GM18517 (cell line): Measurements from ENCODE around the gene CRYL1.

Source experiments
- ATAC-seq: cut with Tn5 transposase; IDR thresholded peaks from one replicate; pipeline ENCODE4 v1.9.1; 2021; ENCODE audit warnings: mild to moderate bottlenecking, moderate library complexity; ENCODE audit not compliant: unreplicated experiment

CRYL1 gene, protein sequence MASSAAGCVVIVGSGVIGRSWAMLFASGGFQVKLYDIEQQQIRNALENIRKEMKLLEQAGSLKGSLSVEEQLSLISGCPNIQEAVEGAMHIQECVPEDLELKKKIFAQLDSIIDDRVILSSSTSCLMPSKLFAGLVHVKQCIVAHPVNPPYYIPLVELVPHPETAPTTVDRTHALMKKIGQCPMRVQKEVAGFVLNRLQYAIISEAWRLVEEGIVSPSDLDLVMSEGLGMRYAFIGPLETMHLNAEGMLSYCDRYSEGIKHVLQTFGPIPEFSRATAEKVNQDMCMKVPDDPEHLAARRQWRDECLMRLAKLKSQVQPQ

DNA sequence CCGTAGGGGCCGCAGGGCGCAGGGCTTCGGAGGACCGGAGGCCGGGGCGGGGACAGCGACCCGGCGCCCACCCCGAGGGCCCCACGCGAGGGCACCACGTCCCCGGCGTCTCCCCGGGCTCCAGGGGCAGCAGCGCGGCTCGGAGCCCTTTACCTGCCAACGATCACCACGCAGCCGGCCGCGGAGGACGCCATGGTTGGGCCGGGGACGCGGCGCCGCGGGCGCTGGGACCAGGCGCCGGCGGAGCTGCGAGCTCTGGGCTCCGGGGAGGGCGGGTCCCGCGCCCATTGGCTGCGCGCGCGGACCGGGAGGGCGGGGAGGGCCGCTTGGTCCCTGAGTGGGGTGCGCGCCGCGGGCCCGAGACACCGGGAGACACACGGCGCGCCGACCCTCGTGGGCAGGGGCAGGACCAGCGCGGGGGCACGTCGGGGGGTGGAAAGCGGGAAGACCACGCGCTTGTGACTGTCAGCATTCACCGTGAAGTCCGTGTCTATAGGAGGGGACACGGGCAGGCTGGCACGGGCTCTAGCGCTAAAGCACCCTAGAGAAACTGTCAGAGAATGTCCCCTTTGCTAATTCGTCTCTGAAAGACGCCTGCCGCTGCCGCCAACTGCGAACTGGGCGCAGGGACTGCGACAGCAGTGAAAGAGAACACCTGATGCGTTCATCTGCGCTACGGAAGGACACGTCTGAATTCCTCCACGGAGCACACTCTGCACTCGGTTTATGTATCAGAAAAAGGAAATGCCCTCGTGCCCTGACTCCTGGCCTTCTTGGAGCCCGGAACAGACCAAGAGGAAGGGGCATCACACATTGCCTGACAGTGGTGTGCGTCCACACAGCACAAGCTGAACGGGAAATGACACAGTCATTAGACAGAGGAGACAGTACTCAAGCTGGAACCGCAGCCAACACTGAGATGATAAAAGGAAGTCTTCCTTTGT is at the start of gene CRYL1:
Gene CRYL1, minus strand, starts transcription at position 257 of the 944 bp plus-strand sequence. Its CDS starts 63 bp downstream, at position 194.
- ATAC-seq, result peak; percentile 53

DNA sequence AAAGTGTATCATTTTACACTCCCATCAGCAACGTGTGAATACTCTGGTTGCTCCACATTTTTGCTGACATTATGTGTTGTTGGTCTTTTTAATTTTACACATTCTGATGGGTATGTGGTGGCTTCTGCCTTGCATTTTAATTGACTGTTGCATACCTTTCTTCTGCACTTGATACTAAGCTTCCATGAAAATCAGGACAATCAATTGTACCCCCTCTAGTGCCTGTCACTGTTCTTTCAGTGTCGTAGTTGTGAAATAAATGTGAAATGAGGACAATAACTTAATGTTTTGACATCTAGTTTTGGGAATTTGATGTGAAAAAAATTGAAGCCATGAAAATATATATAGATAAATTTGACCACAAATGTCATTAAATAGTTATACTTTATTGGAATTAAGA is 48.0 kb upstream of the CRYL1 start:
- ATAC-seq, result no peak

GRCh38 chr13:20573186-20573585 is 47.5 kb upstream of the CRYL1 start:
- ATAC-seq, result no peak

- ATAC-seq, result no peak
Measured at GRCh38 chr13:20571676-20572075, 46.0 kb upstream of the CRYL1 start.

- ATAC-seq, result no peak
Measured at GRCh38 chr13:20570517-20570916, 44.9 kb upstream of the CRYL1 start.

DNA sequence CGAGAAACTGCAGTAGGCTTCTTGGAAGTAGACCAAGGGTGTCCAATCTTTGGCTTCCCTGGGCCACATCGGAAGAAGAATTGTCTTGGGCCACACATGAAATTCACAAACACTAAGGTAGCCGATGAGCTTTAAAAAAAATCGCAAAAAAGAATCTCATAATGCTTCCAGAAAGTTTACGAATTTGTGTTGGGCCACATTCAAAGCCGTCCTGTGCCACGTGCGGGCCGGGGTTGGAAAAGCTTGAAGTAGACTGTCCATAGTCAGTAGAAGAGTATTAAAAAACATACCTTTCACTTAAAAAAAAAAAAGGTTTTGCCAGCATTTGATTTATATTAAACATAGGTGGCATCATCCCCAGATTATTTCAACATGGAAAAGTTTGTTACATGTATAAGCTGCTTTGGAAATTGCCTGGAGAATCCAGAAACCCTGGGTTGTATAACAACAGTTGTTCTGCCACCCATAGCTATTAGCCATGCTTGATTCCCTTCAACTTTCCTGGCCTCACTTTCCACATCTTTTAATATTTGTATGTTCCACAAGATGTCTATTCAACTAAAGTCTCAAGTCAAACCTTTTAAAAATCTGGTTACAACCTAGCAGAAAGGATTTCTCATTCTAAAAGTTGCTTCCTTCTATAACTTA is 42.3 kb upstream of the CRYL1 start:
- ATAC-seq, result no peak

DNA sequence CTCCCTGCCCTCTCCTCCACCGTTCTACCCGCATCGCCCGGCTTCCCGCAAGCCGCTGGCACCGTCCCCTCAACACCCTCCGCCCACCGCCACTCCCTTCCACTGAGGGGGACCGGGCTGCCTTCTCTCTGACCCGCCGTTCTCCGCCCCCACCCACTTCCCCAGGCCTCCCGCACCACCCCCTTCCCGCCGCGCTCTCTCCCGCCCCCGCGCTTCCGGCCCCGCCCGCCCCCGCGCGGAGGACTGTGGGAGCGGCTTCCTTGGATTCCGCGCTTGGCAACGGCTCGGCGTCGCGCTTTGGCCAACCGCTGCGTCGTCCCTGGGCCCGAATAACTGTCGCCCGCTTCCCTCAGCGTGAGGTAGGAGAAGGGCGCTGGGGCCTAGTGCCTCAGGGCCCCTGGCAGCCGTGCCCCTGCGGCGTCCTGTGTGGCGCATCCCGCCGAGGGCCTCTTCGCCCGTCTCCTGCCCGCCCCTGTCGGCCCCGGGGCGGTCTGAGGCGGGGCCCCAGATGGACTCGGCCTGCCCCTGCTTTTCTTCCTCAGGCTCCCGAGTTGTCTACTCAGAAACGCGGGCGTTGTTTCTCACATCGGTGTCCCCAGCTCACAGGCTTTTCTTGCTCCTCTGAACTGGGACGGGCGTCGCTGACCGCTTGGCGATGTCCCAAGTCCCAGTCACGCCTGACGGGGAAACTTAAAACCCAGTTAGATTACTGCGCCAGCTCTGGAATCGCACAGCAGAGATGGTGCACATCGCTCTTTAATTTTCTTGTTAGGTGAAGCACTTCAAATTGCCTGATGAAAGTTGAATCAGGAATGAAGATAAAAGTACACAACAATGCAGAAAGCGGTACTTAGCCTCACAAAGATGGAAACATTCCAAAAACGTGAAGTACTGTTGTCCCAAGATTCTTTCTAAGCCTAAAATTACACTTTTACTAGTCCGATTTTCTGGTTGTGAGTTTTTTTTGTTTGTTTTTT is 41.5 kb upstream of the CRYL1 start, which contains the start of gene IFT88:
Gene IFT88, plus strand, starts transcription at position 260 of the 977 bp plus-strand sequence. CDS start 7,229 bp downstream, outside the sequence.
- ATAC-seq, result peak; percentile 77

GRCh38 chr13:20566468-20566897 is 40.8 kb upstream of the CRYL1 start:
- ATAC-seq, result peak; percentile 19

DNA sequence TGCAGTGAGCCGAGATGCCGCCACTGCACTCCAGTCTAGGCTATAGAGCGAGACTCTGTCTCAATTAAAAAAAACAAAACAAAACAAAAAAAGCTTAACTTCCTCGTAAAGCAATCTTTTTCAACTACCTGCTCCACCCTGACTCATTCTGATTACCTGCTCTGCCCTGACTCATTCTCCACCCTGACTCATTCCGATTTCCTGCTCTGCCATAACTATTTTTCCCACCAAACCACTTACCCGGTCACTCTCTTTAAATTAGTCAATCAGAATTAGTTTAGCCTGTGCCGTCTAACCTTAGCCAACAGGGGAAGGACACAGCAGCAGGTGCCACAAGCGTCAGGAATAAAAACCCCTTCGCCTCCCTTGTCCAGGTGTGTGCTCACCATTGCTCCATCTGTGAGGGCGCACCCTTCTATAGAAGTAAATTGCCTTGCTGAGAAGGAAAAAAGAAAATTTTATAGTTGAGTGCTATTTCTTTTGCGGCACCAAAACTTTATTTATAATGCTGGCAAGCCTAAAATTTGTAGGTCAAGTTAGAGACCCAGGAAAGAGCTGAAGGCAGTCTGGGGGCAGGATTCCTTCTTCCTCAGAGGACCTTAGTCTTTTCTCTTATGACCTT is 39.6 kb upstream of the CRYL1 start:
- ATAC-seq, result no peak

- ATAC-seq, result no peak
Measured at GRCh38 chr13:20561741-20562140, 36.1 kb upstream of the CRYL1 start.

GRCh38 chr13:20559659-20560356 is 34.2 kb upstream of the CRYL1 start:
- no peak for ATAC-seq

GRCh38 chr13:20558982-20559381 is 33.3 kb upstream of the CRYL1 start:
- no peak for ATAC-seq

- no peak for ATAC-seq
Measured at GRCh38 chr13:20553311-20553710, 27.7 kb upstream of the CRYL1 start.

DNA sequence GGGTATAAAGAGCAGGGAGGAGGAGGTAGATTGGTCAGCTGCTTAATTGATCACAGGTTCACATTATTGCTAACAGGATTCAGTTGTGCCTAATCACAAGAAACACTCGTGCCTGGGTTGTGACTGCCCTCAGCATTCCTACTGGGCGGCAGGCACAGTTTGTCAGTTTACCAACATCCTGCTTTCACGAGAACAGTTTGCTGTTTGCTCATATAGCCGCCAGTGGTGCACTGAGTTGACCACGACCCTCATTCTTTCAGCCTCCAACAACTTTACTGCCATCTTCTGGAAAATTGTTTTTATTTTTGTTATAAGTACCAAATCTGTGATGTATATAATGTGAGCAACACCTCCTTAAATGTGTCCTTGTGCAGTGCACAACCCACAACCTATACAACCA is 25.1 kb upstream of the CRYL1 start:
- ATAC-seq, result no peak

DNA sequence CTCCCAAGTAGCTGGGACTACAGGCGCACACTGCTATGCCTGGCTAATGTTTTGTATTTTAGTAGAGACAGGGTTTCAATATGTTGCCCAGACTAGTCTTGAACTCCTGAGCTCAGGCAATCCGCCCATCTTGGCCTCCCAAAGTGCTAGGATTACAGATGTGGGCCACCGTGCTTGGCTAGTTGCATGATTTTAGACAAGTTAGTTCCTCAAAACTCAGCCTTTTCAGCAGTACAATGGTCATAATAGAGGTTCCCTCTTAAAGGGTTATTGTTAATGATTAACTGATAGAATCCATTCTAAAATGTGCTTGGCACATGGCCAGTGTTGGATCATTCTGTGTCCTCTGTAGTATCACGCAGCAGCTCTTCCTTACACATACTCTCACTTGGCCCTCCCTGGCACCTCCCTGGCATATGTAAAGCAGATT is 21.8 kb upstream of the CRYL1 start:
- no peak for ATAC-seq

DNA sequence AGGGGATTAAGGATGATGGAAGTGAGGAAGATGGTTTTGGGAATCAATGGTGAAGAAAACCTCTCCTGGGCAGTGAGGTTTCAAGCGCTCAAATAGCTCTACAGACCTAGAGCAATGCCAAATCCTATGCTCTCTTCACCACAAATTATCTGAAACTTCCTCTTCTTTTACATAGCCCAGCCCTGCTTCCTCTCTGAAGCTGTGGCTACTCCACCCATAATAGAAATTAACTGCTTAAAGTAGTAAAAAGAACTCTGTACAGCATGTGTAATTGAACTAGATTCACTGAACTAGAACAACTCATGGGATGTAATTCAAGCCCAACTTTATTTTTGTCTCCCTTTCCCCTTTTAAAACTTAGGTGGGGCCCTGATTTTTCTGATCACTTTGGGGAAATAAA is 20.9 kb upstream of the CRYL1 start:
- peak; percentile 60 for ATAC-seq

DNA sequence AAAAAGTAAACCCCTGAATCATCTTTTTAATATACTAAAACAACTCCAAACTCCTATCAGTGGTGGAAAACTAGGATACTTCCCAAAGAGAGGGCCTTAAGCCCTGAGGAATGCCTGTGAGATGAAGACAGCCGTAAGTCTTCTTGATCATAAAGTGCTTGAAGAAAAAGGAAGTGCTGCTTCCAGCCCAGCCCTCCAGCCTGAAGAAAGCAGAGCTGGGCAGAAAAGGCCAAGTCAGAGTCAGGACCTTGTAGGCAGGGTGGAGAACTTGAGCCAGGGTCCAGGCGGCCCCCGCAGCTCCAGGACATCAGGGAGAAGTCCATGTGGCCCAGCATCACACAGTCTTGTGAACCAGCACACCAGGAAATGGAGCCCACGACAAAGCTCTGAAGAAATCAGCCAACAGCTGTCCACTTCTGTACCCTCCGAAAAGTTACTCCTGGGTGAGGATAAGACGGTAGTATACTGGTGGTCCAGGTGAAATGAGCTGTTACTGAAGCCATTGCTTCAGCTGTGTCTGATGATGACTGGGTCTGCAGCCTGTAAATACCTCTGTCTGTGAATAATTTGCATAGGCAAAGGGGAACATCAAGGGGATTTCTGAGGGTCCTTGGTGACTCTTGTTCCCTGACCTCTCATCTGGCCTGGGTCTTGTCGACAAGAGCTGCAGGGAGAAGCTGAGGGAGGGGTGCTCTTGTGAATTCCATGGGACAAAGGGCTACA is 18.7 kb upstream of the CRYL1 start:
- ATAC-seq, result no peak

DNA sequence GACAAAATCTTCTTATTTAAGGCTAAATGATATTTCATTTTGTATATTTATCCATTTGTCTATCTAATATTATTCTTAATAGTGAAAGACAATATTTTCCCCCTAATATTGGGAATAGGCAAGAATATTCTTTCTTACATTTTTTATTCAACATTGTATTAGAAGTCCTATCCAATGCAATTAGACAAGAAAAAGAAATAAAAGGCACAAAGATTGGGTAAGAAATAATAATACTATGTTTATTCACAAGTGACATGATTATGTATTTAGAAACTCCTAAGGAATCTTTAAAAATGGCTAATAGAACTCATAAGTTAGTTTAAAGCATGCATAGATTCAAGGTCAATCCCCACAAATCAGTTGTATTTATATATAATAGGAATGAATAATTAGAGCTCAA is 11.3 kb upstream of the CRYL1 start:
- no peak for ATAC-seq
